H1 (cell line): ENCODE measurements around the gene MCC. TPM values are rescaled to one million over a fixed set of nuclear protein-coding genes. Genes with fewer than 3 reads are reported as not detected.

Experiments
- CTCF ChIA-PET: fragments of 300-600 bp; sonication (Branson Sonifier 250); formaldehyde crosslinking; loops from one replicate; lab custom pipeline; 2021; ENCODE audit not compliant: partially characterized antibody; lab: Charles Lee
- POLR2A ChIA-PET: fragments of 300-600 bp; sonication (Branson Sonifier 250); formaldehyde crosslinking; loops from one replicate; lab custom pipeline; 2021; ENCODE audit warnings: inconsistent platforms; ENCODE audit not compliant: partially characterized antibody; lab: Charles Lee
- DNase-seq, 2 experiments: peaks; one replicate each; pipeline versions ENCODE4 v3.0.0 to v3.0.0-alpha.2; 2010 to 2022; ENCODE audit warnings: low spot score in 2 of 2, low read depth in 1 of 2, mixed read lengths in 1 of 2
- FAIRE-seq: peaks from 2 replicates; lab custom pipeline; 2011; peaks lifted over from hg19 to GRCh38; lab: Jason Lieb, UNC
- H2AFZ ChIP-seq: 2 replicates; pipeline ENCODE4 v1.8.1; 2012; ENCODE audit warnings: low read length, inconsistent platforms
- H2AK5ac ChIP-seq: 2 replicates; pipeline ENCODE4 v1.6.1; 2013; ENCODE audit warnings: low read depth, low read length
- H2BK120ac ChIP-seq: replicated peaks from 2 replicates; pipeline ENCODE3; 2013; ENCODE audit warnings: low read depth, low read length, inconsistent platforms
- H2BK12ac ChIP-seq: 2 replicates; pipeline ENCODE4 v1.6.1; 2013; ENCODE audit warnings: low read depth, low read length
- H2BK15ac ChIP-seq: 2 replicates; pipeline ENCODE4 v1.6.1; 2013; ENCODE audit warnings: low read length
- H2BK20ac ChIP-seq: 2 replicates; pipeline ENCODE4 v1.6.1; 2013; ENCODE audit warnings: low read length
- H2BK5ac ChIP-seq: 2 replicates; pipeline ENCODE4 v1.6.1; 2013; ENCODE audit warnings: low read depth, low read length
- H3K14ac ChIP-seq: 2 replicates; pipeline ENCODE4 v1.6.1; 2013; ENCODE audit warnings: inconsistent platforms; ENCODE audit not compliant: insufficient read length
- H3K18ac ChIP-seq: 2 replicates; pipeline ENCODE4 v1.6.1; 2013; ENCODE audit warnings: low read length; ENCODE audit errors: extremely low read depth
- H3K23ac ChIP-seq: 2 replicates; pipeline ENCODE4 v1.6.1; 2013; ENCODE audit warnings: inconsistent platforms; ENCODE audit not compliant: insufficient read length
- H3K23me2 ChIP-seq: 2 replicates; pipeline ENCODE4 v1.6.1; 2013; ENCODE audit warnings: low read depth, low read length
- H3K27ac ChIP-seq: 2 replicates; pipeline ENCODE4 v1.6.1; 2011; ENCODE audit warnings: low read depth, low read length, inconsistent platforms
- H3K27me3 ChIP-seq, 4 experiments: replicated peaks in 1 of 4; 1 replicate in 1 of 4; 2 replicates in 3 of 4; pipeline versions ENCODE4 v1.6.1 to v1.8.1; 2011 to 2013; ENCODE audit warnings: low read length in 3 of 4, mild to moderate bottlenecking in 3 of 4, inconsistent platforms in 2 of 4, mixed read lengths in 2 of 4, moderate library complexity in 1 of 4; ENCODE audit not compliant: control insufficient read depth in 3 of 4, insufficient read depth in 3 of 4; ENCODE audit errors: extremely low read depth in 1 of 4
- H3K36me3 ChIP-seq, 4 experiments: 2 replicates each; pipeline versions ENCODE4 v1.6.1 to v1.8.1; 2011 to 2013; ENCODE audit warnings: mild to moderate bottlenecking in 4 of 4, low read length in 3 of 4, moderate library complexity in 2 of 4, control low read depth in 1 of 4, inconsistent platforms in 1 of 4; ENCODE audit not compliant: insufficient read depth in 4 of 4, control insufficient read depth in 2 of 4
- H3K4ac ChIP-seq: replicated peaks from 2 replicates; pipeline ENCODE3; 2013; ENCODE audit warnings: low read length, low read depth, mixed read lengths, inconsistent platforms; ENCODE audit not compliant: insufficient read length
- H3K4me1 ChIP-seq, 4 experiments: replicated peaks in 1 of 4; 1 replicate in 1 of 4; 2 replicates in 3 of 4; pipeline versions ENCODE4 v1.6.1 to v1.8.1; 2011 to 2013; ENCODE audit warnings: low read length in 3 of 4, inconsistent platforms in 2 of 4, mixed read lengths in 1 of 4; ENCODE audit not compliant: insufficient read depth in 4 of 4, control insufficient read depth in 3 of 4
- H3K4me2 ChIP-seq, 2 experiments: 2 replicates each; pipeline versions ENCODE4 v1.6.1 to v1.8.1; 2011 to 2013; ENCODE audit warnings: low read depth in 2 of 2, low read length in 2 of 2, control low read depth in 1 of 2, inconsistent platforms in 1 of 2, mild to moderate bottlenecking in 1 of 2; ENCODE audit not compliant: insufficient read depth in 1 of 2
- H3K4me3 ChIP-seq, 4 experiments: fragments of 200-600, 300-600 bp in 1 of 4; sonication (generic), shearing (Covaris generic), sonication (Bioruptor Twin) in 1 of 4; 2 replicates each; pipeline versions ENCODE4 v1.5.1 to v1.8.1; 2011 to 2016; ENCODE audit warnings: low read length in 4 of 4, low read depth in 3 of 4, control low read depth in 2 of 4, inconsistent platforms in 2 of 4, mild to moderate bottlenecking in 2 of 4, mixed read lengths in 1 of 4, moderate library complexity in 1 of 4; ENCODE audit not compliant: insufficient read depth in 2 of 4; ENCODE audit errors: extremely low read depth in 1 of 4
- H3K56ac ChIP-seq: replicated peaks from 2 replicates; pipeline ENCODE3; 2013; ENCODE audit warnings: low read depth, mild to moderate bottlenecking, mixed read lengths, low read length, inconsistent platforms; ENCODE audit not compliant: insufficient read length
- H3K79me1 ChIP-seq: 2 replicates; pipeline ENCODE4 v1.6.1; 2013; ENCODE audit warnings: low read depth, low read length, control low read depth
- H3K79me2 ChIP-seq, 2 experiments: 2 replicates each; pipeline versions ENCODE4 v1.6.1 to v1.8.1; 2012 to 2013; ENCODE audit warnings: low read length in 2 of 2, mild to moderate bottlenecking in 2 of 2, inconsistent platforms in 1 of 2; ENCODE audit not compliant: insufficient read depth in 2 of 2, control insufficient read depth in 1 of 2
- H3K9ac ChIP-seq, 4 experiments: replicated peaks in 1 of 4; 1 replicate in 1 of 4; 2 replicates in 3 of 4; pipeline versions ENCODE4 v1.6.1 to v1.8.1; 2011 to 2013; ENCODE audit warnings: low read depth in 3 of 4, low read length in 3 of 4, control low read depth in 2 of 4, mild to moderate bottlenecking in 2 of 4, moderate library complexity in 2 of 4, inconsistent platforms in 1 of 4; ENCODE audit errors: extremely low read depth in 1 of 4
- H3K9me3 ChIP-seq, 2 experiments: 2 replicates each; pipeline versions ENCODE4 v1.6.1 to v1.8.1; 2012 to 2013; ENCODE audit warnings: mild to moderate bottlenecking in 2 of 2, moderate library complexity in 2 of 2, control low read depth in 1 of 2, inconsistent platforms in 1 of 2, low read depth in 1 of 2, low read length in 1 of 2, mixed read lengths in 1 of 2; ENCODE audit not compliant: insufficient read depth in 2 of 2
- H4K20me1 ChIP-seq, 2 experiments: replicated peaks in 1 of 2; 2 replicates each; pipeline versions ENCODE3 to v1.8.1; 2011 to 2013; ENCODE audit warnings: inconsistent platforms in 2 of 2, low read length in 2 of 2, mild to moderate bottlenecking in 1 of 2; ENCODE audit not compliant: insufficient read depth in 2 of 2, control insufficient read depth in 1 of 2
- H4K5ac ChIP-seq: 2 replicates; pipeline ENCODE4 v1.6.1; 2013; ENCODE audit warnings: low read length, low read depth, mixed read lengths, inconsistent platforms; ENCODE audit not compliant: insufficient read length
- H4K8ac ChIP-seq: 2 replicates; pipeline ENCODE4 v1.8.0; 2013; ENCODE audit warnings: mild to moderate bottlenecking, moderate library complexity, low read length, inconsistent platforms; ENCODE audit not compliant: insufficient read depth; ENCODE audit errors: extremely low read depth
- H4K91ac ChIP-seq: replicated peaks from 2 replicates; pipeline ENCODE3; 2013; ENCODE audit warnings: low read length, mixed read lengths, inconsistent platforms; ENCODE audit not compliant: insufficient read length
- NANOG ChIP-seq: IDR thresholded peaks from 2 replicates; pipeline ENCODE4 v1.6.1; 2011; ENCODE audit warnings: low read length, low read depth, mild to moderate bottlenecking, inconsistent platforms; ENCODE audit not compliant: insufficient read depth, poor library complexity, severe bottlenecking
- WGBS, 2 experiments: shearing (Covaris generic) in 1 of 2; methylation state at CpG; one replicate each; pipeline versions ENCODE4 v1.1.6 to v1.1.7; 2013 to 2015; ENCODE audit warnings: low lambda C conversion rate in 2 of 2, mixed read lengths in 2 of 2, inconsistent platforms in 1 of 2, low coverage in 1 of 2, missing lambda C conversion rate in 1 of 2; ENCODE audit not compliant: insufficient replicate concordance in 2 of 2, insufficient coverage in 1 of 2, insufficient read length in 1 of 2; ENCODE audit errors: extremely low coverage in 1 of 2, missing lambda C conversion rate in 1 of 2; 5-methylcytosine and 5-hydroxymethylcytosine counted together
- polyA plus RNA-seq, 7 experiments: library from polyadenylated mRNA; depleted of rRNA in 3 of 7; stranded (reverse) in 5 of 7; unstranded in 2 of 7; fragments of >200 nt in 5 of 7; fragments of 200-250 nt in 2 of 7; gene quantifications; 1 replicate in 5 of 7; 2 replicates in 1 of 7; 4 replicates in 1 of 7; pipeline versions ENCODE4 v1.2.1 to v1.2.3, GENCODE V29; 2011 to 2013; ENCODE audit warnings: missing spikeins in 2 of 7, mixed read lengths in 2 of 7
- total RNA-seq: library from RNA; stranded (reverse); fragmentation: NEBNext Ultra II Directional; extraction: Animal tissue kit (Norgen Biotek cat#: 25700); gene quantifications from 2 replicates; pipeline ENCODE4 v1.2.1, GENCODE V29; 2021

The MCC gene
- total and polyA plus RNA-seq, 2 of the 8 experiments (the other 6 are each of a cell fraction or from before 2014, with no cell fraction given) = 2.6 to 18.3 TPM

- no peak overlapping the region for H3K4me3 ChIP-seq
- CTCF ChIA-PET = interaction anchor here (0.6 to 5.4 kb wide), 9 partner anchors 22 to 881 kb away, joined by 3 to 37 read pairs (median 3); partner anchors contain the start of gene YTHDC2
- no peak overlapping the region for H3K27ac ChIP-seq
- H2AFZ ChIP-seq = no peak overlapping the region
- FAIRE-seq = no peak
- no peaks in the 10 kb centered on the region for H4K20me1 ChIP-seq
- H3K36me3 ChIP-seq = no peaks in the 10 kb centered on the region
- H3K9me3 ChIP-seq = no peaks in the 10 kb centered on the region
- H4K91ac ChIP-seq = no peak overlapping the region
- H3K14ac ChIP-seq = no peak overlapping the region
- no peak overlapping the region for H2BK15ac ChIP-seq
- H3K56ac ChIP-seq = no peak overlapping the region
- DNase-seq = no peak
- no peak overlapping the region for H2BK5ac ChIP-seq
- no peaks in the 10 kb centered on the region for H3K79me1 ChIP-seq
- H3K4me1 ChIP-seq = peaks cover 0 to 1% (median under 1%) of the 10 kb centered on the region in 4 experiments; a peak in 2 of 7 replicates
- POLR2A ChIA-PET = no interaction called here
- H2BK120ac ChIP-seq = no peak overlapping the region
- no peak overlapping the region for H4K5ac ChIP-seq
- no peaks in the 10 kb centered on the region for H3K79me2 ChIP-seq
- no peak overlapping the region for H2BK20ac ChIP-seq
- no peak for TF ChIP-seq NANOG
- H3K18ac ChIP-seq = no peak overlapping the region
- H3K4ac ChIP-seq = no peak overlapping the region
- H2BK12ac ChIP-seq = no peak overlapping the region
- no peak overlapping the region for H2AK5ac ChIP-seq
- H3K23me2 ChIP-seq = no peaks in the 10 kb centered on the region
- H3K27me3 ChIP-seq = no peaks in the 10 kb centered on the region
- no peak overlapping the region for H4K8ac ChIP-seq
- WGBS, 2 experiments = 92% methylated on average over 3 of the region's 3 CpGs; no CpG with 5 or more reads in 1 of the 2 experiments
- H3K4me2 ChIP-seq = no peak overlapping the region
- no peak overlapping the region for H3K23ac ChIP-seq
- H3K9ac ChIP-seq = no peak overlapping the region
Measured at GRCh38 chr5:113373426-113373825, 114.8 kb downstream of the MCC start.
